Measurements from ENCODE around the gene UBQLN1.
"Not testable (repeated sequence)": the region's sequence is repeated elsewhere in the genome, so short reads cannot be mapped to it uniquely, and the experiment has no call there.

The UBQLN1 gene

GRCh38 chr9:83715221-83715620 lies 7.5 kb upstream of the UBQLN1 start:
- Histone ChIP-seq H3K4me3 (ENCODE audit: low read length in 2 of 2) (no peak overlapping the region), H3K9me3 (ENCODE audit: control insufficient read depth in 2 of 2, low read length in 2 of 2) (no peaks in the 10 kb centered on the region), H3K27me3 (ENCODE audit: control insufficient read depth in 1 of 2, insufficient read depth in 2 of 2, low read length in 2 of 2) (no peaks in the 10 kb centered on the region), H3K4me1 (ENCODE audit: control insufficient read depth, insufficient read depth, low read length) (no peaks in the 10 kb centered on the region), H3K9ac (ENCODE audit: low read length in 2 of 2) (no peak overlapping the region), H3K27ac (ENCODE audit: low read length) (no peak overlapping the region), H3K36me3 (ENCODE audit: control insufficient read depth in 2 of 2, insufficient read depth in 2 of 2, low read length in 2 of 2) (no peaks in the 10 kb centered on the region)

DNA sequence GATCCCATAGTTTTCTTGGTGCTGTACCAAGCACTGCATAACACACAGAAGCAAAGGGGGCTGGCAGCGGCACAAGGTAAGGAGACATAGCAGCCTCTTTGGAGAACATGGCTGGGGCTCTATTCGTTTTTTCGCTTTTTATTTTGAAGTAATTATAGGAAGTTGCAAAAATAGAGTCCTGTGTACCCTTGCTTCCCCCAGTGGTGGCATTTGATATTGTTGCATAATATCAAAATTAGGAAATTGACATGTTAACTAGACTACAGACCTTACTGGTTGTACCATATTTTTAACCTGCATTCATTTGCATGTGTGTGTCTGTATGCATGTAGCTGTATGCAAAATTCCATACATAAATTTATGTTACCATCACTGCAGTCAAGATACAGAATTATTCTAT lies 6.6 kb upstream of the UBQLN1 start:
- H3K27me3 ChIP-seq (ENCODE audit: control insufficient read depth in 1 of 2, insufficient read depth in 2 of 2, low read length in 2 of 2) = no peaks in the 10 kb centered on the region
- H3K27ac ChIP-seq (ENCODE audit: low read length) = no peak overlapping the region
- H3K9ac ChIP-seq (ENCODE audit: low read length in 2 of 2) = no peak overlapping the region
- no peak overlapping the region for H3K4me3 ChIP-seq (ENCODE audit: low read length in 2 of 2)
- H3K4me1 ChIP-seq (ENCODE audit: control insufficient read depth, insufficient read depth, low read length) = no peaks in the 10 kb centered on the region
- no peaks in the 10 kb centered on the region for H3K9me3 ChIP-seq (ENCODE audit: control insufficient read depth in 2 of 2, low read length in 2 of 2)
- no peaks in the 10 kb centered on the region for H3K36me3 ChIP-seq (ENCODE audit: control insufficient read depth in 2 of 2, insufficient read depth in 2 of 2, low read length in 2 of 2)

DNA sequence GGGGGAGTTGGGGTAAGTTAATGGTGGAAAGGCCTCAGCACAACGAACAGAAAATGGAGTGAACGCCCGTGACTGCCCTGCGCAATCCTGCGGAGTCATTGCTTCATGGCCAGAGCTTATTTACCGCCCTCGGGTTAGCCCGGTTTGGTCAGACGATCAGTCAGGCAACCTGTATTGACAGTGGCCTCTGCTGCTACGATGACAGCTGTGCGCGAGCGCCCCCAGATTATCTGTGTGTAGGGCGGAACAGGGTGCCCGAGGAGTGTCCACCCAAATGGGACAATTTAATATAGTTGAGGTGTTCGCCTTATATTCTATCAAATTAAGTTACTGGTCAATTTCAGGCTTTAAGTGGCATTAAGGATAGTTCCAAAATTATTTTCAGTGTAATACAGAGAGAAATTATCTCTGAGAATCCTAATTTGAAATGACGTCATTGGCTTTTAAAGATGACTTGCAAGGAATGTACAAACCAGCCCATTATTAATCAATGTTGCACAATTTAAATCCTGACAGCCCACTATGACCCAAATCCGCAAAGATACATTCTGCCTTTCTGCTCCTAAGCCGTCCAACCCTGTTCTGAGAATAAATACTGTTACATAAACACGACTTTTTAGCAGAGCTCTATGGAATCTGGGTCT lies 879 bp upstream of the UBQLN1 start:
- H3K9ac ChIP-seq (ENCODE audit: low read length in 2 of 2) = peak overlapping the region; percentile 95 to 98
- peak overlapping the region; percentile 87 to 96 for H3K4me3 ChIP-seq (ENCODE audit: low read length in 2 of 2)
- peaks cover 3% of the 10 kb centered on the region for H3K4me1 ChIP-seq (ENCODE audit: control insufficient read depth, insufficient read depth, low read length)
- peak overlapping the region; percentile 96 for H3K27ac ChIP-seq (ENCODE audit: low read length)
- H3K27me3 ChIP-seq (ENCODE audit: control insufficient read depth in 1 of 2, insufficient read depth in 2 of 2, low read length in 2 of 2) = no peaks in the 10 kb centered on the region
- no peaks in the 10 kb centered on the region for H3K9me3 ChIP-seq (ENCODE audit: control insufficient read depth in 2 of 2, low read length in 2 of 2)
- no peaks in the 10 kb centered on the region for H3K36me3 ChIP-seq (ENCODE audit: control insufficient read depth in 2 of 2, insufficient read depth in 2 of 2, low read length in 2 of 2)

- no peaks in the 10 kb centered on the region for H3K36me3 ChIP-seq (ENCODE audit: control insufficient read depth in 2 of 2, insufficient read depth in 2 of 2, low read length in 2 of 2)
- H3K4me1 ChIP-seq (ENCODE audit: control insufficient read depth, insufficient read depth, low read length) = peaks cover 3% of the 10 kb centered on the region
- H3K9me3 ChIP-seq (ENCODE audit: control insufficient read depth in 2 of 2, low read length in 2 of 2) = no peaks in the 10 kb centered on the region
- H3K27me3 ChIP-seq (ENCODE audit: control insufficient read depth in 1 of 2, insufficient read depth in 2 of 2, low read length in 2 of 2) = no peaks in the 10 kb centered on the region
- peak overlapping the region; percentile 96 for H3K27ac ChIP-seq (ENCODE audit: low read length)
- peak overlapping the region; percentile 87 to 96 for H3K4me3 ChIP-seq (ENCODE audit: low read length in 2 of 2)
- peak overlapping the region; percentile 95 to 98 for H3K9ac ChIP-seq (ENCODE audit: low read length in 2 of 2)
These were observed 315 bp downstream of the UBQLN1 start for GRCh38 chr9:83707518-83707767.

DNA sequence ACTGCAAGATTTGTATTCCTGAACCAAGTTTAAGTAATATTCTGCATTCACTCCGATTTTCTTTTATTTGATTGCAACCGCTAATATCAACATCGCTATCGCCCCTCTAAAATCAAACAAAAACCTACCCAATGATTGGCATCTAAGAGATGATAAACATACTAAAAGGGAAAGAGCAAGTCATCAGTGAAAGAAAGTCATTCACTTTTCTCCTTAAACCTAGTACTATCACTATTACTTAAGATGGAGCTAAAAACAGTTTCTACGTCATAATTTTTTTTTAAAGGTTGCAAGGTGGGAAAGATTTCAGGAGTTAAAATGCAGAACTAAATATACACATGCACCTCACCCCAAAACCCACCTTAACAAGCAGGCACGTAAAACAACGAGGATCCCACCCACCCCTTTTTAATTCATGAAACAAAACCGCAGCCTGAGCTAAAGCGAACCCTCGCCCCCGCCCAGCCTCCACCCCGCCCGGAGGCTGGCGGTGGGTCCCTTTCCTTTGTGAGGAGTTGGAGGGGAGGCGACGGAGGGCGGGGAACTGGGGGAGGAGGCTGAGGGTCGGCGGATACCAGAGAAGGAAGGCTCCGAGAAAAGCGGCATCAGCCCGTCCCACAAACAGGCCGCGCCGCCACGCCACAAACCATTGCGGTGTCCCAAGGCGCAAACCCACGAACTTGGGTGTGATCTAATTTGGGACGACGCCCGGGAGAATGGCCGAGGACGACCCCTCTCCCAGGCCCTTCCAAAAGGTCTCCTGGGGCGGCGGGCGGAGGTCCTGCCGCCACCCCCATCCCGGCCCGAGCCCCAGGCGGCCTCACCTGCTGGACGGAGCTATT lies 861 bp downstream of the UBQLN1 start:
- no peaks in the 10 kb centered on the region for H3K27me3 ChIP-seq (ENCODE audit: control insufficient read depth in 1 of 2, insufficient read depth in 2 of 2, low read length in 2 of 2)
- H3K9ac ChIP-seq (ENCODE audit: low read length in 2 of 2) = peak overlapping the region; percentile 95 to 98
- peaks cover 3% of the 10 kb centered on the region for H3K4me1 ChIP-seq (ENCODE audit: control insufficient read depth, insufficient read depth, low read length)
- peak overlapping the region; percentile 87 to 96 for H3K4me3 ChIP-seq (ENCODE audit: low read length in 2 of 2)
- no peaks in the 10 kb centered on the region for H3K9me3 ChIP-seq (ENCODE audit: control insufficient read depth in 2 of 2, low read length in 2 of 2)
- no peaks in the 10 kb centered on the region for H3K36me3 ChIP-seq (ENCODE audit: control insufficient read depth in 2 of 2, insufficient read depth in 2 of 2, low read length in 2 of 2)
- peak overlapping the region; percentile 96 for H3K27ac ChIP-seq (ENCODE audit: low read length)

GRCh38 chr9:83705219-83705651 lies 2.5 kb downstream of the UBQLN1 start:
- H3K27me3 ChIP-seq (ENCODE audit: control insufficient read depth in 1 of 2, insufficient read depth in 2 of 2, low read length in 2 of 2); H3K36me3 ChIP-seq (ENCODE audit: control insufficient read depth in 2 of 2, insufficient read depth in 2 of 2, low read length in 2 of 2); H3K9ac ChIP-seq (ENCODE audit: low read length in 2 of 2); H3K9me3 ChIP-seq (ENCODE audit: control insufficient read depth in 2 of 2, low read length in 2 of 2); H3K4me3 ChIP-seq (ENCODE audit: low read length in 2 of 2); H3K27ac ChIP-seq (ENCODE audit: low read length); H3K4me1 ChIP-seq (ENCODE audit: control insufficient read depth, insufficient read depth, low read length): not testable (repeated sequence)

DNA sequence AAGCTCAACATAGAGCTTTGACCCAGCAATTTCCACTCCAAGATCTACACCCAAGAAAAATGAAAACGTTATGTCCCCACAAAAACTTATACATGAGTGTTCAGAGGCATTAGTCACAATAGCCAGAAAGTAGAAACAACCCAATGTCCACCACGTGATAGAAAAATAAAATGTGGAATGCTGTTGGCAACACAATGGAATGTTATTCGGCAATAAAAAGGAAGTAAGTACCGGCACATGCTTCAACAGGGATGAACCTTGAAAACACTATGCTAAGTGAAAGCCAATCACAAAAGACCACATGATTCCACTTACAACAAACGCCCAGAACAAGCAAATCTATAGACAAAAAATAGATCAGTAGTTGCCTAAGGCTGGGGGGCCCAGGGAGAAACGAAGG lies 6.0 kb downstream of the UBQLN1 start:
- Histone ChIP-seq H3K4me3 (ENCODE audit: low read length in 2 of 2) (no peak overlapping the region), H3K27me3 (ENCODE audit: control insufficient read depth in 1 of 2, insufficient read depth in 2 of 2, low read length in 2 of 2) (no peaks in the 10 kb centered on the region), H3K9ac (ENCODE audit: low read length in 2 of 2) (no peak overlapping the region), H3K36me3 (ENCODE audit: control insufficient read depth in 2 of 2, insufficient read depth in 2 of 2, low read length in 2 of 2) (no peaks in the 10 kb centered on the region), H3K4me1 (ENCODE audit: control insufficient read depth, insufficient read depth, low read length) (no peaks in the 10 kb centered on the region), H3K27ac (ENCODE audit: low read length) (no peak overlapping the region), H3K9me3 (ENCODE audit: control insufficient read depth in 2 of 2, low read length in 2 of 2) (no peaks in the 10 kb centered on the region)

DNA sequence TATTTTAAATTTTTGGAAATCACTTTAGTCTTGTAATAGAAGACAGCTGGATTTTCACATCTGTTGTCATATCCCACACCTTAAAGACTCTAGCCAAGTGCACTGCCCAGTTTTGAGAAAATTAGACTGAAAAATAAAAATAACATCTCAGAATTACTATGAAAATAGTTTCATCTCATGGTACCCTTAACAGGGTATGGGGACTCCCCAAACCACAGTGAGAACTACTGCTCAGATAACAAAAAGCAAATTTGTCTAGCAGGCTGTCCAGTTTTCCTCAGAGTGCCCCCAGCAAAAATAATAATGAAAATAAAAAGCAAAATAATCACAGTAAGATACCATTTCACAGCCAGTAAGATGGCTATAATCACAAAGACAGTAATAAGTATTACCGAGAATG lies 6.5 kb downstream of the UBQLN1 start:
- no peaks in the 10 kb centered on the region for H3K36me3 ChIP-seq (ENCODE audit: control insufficient read depth in 2 of 2, insufficient read depth in 2 of 2, low read length in 2 of 2)
- no peak overlapping the region for H3K9ac ChIP-seq (ENCODE audit: low read length in 2 of 2)
- H3K27ac ChIP-seq (ENCODE audit: low read length) = no peak overlapping the region
- no peaks in the 10 kb centered on the region for H3K9me3 ChIP-seq (ENCODE audit: control insufficient read depth in 2 of 2, low read length in 2 of 2)
- no peaks in the 10 kb centered on the region for H3K4me1 ChIP-seq (ENCODE audit: control insufficient read depth, insufficient read depth, low read length)
- no peak overlapping the region for H3K4me3 ChIP-seq (ENCODE audit: low read length in 2 of 2)
- no peaks in the 10 kb centered on the region for H3K27me3 ChIP-seq (ENCODE audit: control insufficient read depth in 1 of 2, insufficient read depth in 2 of 2, low read length in 2 of 2)

DNA sequence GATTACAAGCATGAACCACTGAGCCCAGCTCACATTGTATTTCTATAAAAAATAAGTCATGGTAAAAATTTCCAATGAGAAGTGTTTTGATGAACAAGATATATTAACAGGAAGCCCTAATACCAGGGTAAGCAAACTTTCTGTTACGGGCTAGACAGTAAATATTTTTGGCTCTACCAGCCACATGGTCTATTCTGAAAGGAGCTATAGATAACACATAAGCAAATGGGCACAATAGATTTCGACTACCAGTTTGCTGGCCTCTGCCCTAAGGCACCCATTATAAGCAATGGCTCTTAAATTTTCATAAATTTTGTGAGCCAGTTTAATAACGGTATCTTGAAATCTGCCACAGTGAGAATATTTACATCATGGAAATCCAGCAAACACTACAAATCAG lies 8.1 kb downstream of the UBQLN1 start:
- H3K4me1 ChIP-seq (ENCODE audit: control insufficient read depth, insufficient read depth, low read length) = no peaks in the 10 kb centered on the region
- H3K9ac ChIP-seq (ENCODE audit: low read length in 2 of 2) = no peak overlapping the region
- H3K27me3 ChIP-seq (ENCODE audit: control insufficient read depth in 1 of 2, insufficient read depth in 2 of 2, low read length in 2 of 2) = no peaks in the 10 kb centered on the region

GRCh38 chr9:83698976-83699585 lies 8.7 kb downstream of the UBQLN1 start:
- H3K9ac ChIP-seq (ENCODE audit: low read length in 2 of 2) = no peak overlapping the region
- H3K4me3 ChIP-seq (ENCODE audit: low read length in 2 of 2) = no peak overlapping the region
- no peaks in the 10 kb centered on the region for H3K4me1 ChIP-seq (ENCODE audit: control insufficient read depth, insufficient read depth, low read length)
- no peaks in the 10 kb centered on the region for H3K36me3 ChIP-seq (ENCODE audit: control insufficient read depth in 2 of 2, insufficient read depth in 2 of 2, low read length in 2 of 2)
- H3K27me3 ChIP-seq (ENCODE audit: control insufficient read depth in 1 of 2, insufficient read depth in 2 of 2, low read length in 2 of 2) = no peaks in the 10 kb centered on the region
- H3K27ac ChIP-seq (ENCODE audit: low read length) = no peak overlapping the region
- H3K9me3 ChIP-seq (ENCODE audit: control insufficient read depth in 2 of 2, low read length in 2 of 2) = no peaks in the 10 kb centered on the region

More for the DNA sequence above, 8.1 kb downstream of the UBQLN1 start:
- no peaks in the 10 kb centered on the region for H3K9me3 ChIP-seq (ENCODE audit: control insufficient read depth in 2 of 2, low read length in 2 of 2)
- H3K4me3 ChIP-seq (ENCODE audit: low read length in 2 of 2) = no peak overlapping the region
- no peaks in the 10 kb centered on the region for H3K36me3 ChIP-seq (ENCODE audit: control insufficient read depth in 2 of 2, insufficient read depth in 2 of 2, low read length in 2 of 2)
- H3K27ac ChIP-seq (ENCODE audit: low read length) = no peak overlapping the region

- Histone ChIP-seq H3K27ac (ENCODE audit: low read length) (no peak overlapping the region), H3K4me1 (ENCODE audit: control insufficient read depth, insufficient read depth, low read length) (no peaks in the 10 kb centered on the region), H3K27me3 (ENCODE audit: control insufficient read depth in 1 of 2, insufficient read depth in 2 of 2, low read length in 2 of 2) (no peaks in the 10 kb centered on the region), H3K4me3 (ENCODE audit: low read length in 2 of 2) (no peak overlapping the region), H3K9me3 (ENCODE audit: control insufficient read depth in 2 of 2, low read length in 2 of 2) (no peaks in the 10 kb centered on the region), H3K36me3 (ENCODE audit: control insufficient read depth in 2 of 2, insufficient read depth in 2 of 2, low read length in 2 of 2) (no peaks in the 10 kb centered on the region), H3K9ac (ENCODE audit: low read length in 2 of 2) (no peak overlapping the region)
These were observed 16.3 kb downstream of the UBQLN1 start for GRCh38 chr9:83691492-83691891.

Data from stomach smooth muscle (tissue), 2 donors.